HG02759 (cell line): ENCODE measurements around the gene ADORA1.

Source experiments
- ATAC-seq: cut with Tn5 transposase; IDR thresholded peaks from one replicate; pipeline ENCODE4 v1.9.1; 2021; ENCODE audit warnings: mild to moderate bottlenecking, moderate library complexity; ENCODE audit not compliant: unreplicated experiment

ADORA1 gene

DNA sequence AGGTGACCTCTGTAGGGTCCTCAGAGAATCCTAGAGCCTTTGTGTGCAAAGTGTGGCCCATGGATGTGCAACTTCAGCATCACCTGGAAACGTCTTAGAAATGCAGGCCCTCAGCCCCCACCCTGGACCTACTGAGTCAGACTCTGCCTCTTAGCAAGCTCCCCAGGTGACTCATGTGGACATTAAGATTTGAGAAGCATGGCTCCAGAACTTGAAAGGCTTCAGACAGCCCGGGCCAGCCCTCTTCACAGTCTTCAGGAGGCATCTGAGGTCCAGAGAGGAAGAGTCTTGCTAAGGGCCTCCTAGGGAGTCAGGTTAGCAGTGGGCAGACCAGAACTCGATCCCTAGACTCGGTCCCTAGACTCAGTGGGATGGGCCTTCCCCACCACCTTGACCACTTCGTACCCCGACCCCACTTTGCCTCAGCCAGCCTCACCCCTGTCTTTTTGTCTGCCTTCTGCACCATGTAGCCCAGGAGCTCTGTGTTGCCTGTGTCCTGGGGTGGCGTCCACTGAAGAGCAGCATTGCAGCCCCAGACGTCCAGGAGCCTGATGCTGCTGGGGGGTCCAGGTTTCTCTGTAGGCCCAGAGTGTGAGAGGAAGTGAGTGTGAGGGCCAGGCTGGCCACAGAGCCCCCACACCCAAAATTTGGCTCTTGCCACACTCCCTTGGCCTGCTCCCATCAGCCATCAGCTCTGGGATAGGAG is 43.3 kb downstream of the ADORA1 start:
- no peak for ATAC-seq

DNA sequence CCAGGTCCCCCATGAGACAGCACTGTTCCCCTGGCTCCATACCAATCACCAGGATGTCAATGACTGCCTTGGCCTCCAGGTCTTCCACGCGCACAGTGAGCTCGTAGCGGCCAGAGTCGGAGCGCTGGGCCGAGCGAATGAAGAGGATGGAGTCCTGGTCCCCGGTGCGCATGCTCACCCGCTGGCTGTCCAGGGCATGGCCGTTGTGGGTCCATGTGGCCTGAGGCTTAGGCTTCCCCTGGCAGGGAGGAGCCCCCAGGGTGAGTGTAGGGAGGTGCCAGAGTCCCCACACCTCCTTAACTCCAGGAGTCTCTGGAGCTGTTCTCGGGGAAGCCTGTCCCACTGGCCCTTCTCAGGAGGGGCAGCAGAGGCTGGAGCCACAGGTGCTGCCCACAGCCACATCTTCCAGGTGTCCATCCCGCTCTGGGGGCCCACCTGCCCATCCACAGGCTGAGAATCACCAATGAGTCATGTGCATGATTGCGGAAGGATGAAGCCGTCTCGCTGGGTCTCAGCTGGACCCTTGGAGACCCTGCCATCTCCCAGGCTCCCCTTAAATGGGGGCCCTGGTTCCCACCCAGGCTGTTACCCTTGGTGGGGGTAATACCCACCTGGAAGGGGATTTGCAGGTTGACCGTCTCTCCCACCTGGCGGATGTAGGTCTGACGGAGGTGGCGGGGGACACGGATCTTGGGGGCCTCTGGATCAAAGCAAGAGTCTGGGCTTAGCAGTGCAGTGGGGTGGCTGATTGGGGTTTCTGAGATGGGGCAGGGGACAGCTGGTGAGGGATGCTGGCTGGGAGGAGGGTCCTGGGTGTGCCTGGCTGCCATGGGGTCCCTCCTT is 44.0 kb downstream of the ADORA1 start:
- no peak for ATAC-seq

GRCh38 chr1:203172184-203173010 is 44.9 kb downstream of the ADORA1 start:
- ATAC-seq, result no peak

- ATAC-seq, result no peak
Measured at GRCh38 chr1:203173011-203173555, 45.6 kb downstream of the ADORA1 start.

DNA sequence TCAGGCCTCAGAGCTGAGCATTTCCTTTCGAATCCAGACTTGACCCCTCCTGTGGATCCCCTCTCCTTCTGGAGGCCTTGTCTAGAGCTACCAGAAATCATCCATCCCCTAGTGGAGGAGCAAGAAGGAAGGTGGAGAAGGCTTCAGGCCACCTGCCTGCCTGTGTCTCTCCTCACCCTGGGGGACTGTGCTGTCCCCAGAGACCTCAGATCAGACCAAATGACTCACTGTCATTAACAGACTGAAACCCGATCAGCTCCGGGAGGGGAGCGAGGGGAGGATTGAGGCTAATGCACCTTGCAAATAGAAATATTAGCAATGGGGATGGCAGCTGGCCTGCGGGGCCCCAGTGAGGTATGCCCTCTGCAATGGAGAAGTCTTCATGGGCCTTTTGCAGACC is 46.0 kb downstream of the ADORA1 start:
- ATAC-seq, result peak; percentile 87

DNA sequence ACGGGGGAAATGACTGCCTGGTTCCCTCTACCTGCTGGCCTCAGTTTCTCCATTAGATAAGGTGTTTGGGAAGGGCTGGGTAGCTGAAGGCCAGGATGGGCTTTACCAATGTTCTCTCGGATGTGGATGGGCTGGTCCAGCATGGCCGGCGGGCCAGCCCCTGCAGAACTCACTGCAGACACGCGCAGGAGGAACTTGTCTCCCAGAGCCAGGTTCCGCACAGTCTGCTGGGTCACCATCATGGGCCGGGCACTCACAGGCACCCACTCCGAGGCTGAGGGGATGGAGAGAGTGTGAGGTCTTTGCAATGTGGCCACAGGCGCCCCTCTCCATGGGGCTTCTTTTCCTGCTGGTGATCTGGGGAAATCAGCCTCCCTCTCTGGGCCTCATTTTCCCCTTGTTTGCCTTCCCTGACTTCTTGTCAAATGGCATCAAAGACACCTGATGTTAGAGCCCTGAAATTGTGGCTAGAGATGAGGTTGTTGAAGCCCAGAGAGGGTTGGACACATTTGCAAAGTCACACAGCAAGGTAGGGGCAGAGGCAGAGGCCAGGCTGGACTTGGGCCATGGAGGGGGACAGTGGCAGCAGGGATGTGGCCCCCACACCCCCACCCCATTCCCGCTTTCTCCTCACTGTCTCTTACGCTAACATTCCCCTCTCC is 46.9 kb downstream of the ADORA1 start:
- no peak for ATAC-seq

GRCh38 chr1:203175237-203175826 is 47.8 kb downstream of the ADORA1 start, which contains the start of gene MYBPH:
TSS of gene MYBPH (minus strand) at chr1:203175826. CDS start at chr1:203175755, 71 bp downstream.
- no peak for ATAC-seq

- no peak for ATAC-seq
Measured at GRCh38 chr1:203175827-203176241, 48.3 kb downstream of the ADORA1 start.

DNA sequence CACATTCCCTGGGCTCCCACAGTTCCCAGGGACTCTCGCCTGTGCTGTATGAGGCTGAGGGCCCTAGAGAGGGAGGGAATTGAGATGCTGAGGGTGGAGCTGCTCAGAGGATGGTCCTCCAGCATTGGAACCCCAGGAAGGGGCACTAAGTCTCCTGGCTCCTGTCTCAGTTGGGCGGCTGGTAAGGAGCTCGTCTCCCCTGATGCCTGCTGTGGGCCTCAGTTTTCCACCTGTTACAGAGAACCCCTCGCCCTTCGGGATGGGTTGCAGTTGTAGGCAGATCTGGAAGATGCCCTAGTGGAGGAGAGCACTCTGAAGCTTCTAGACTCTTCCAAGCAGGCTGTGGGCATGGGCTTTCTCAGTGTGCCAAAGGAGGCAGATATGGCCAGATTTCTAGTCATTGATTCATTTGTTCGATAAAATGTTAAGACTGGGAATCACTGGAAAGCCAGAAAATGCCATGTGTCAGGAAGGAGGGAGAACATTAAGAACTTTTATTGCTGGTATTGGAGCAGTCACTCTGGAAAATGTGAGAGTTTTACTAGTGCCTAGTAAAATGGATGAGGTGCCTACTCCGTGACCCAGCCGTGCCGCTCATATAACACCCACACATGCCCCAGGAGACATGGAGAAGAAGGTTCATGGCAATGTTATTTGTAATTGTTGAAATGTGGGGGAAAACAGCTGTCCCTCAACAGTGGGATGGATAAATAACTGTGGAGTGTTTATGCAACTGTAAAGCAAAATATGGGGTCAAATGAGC is 48.9 kb downstream of the ADORA1 start:
- no peak for ATAC-seq

DNA sequence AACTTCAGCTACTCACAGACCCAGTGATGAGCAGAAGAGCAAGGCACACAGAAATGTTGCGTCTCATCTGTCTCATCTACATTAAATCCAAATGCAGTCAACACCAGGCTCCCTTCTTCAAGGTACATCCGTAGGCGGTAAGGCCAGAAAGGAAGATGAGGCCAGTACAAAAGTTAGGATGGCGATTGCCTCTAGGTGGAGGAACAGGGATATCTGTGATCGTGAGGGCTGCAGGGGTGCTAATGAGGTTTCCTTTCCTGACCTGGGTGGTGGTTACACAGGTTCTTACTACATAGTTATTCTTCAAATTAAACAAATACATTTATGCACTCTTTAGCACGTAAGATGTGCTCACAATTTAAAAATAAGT is 49.5 kb downstream of the ADORA1 start:
- no peak for ATAC-seq

GRCh38 chr1:203177470-203178039 is 50.0 kb downstream of the ADORA1 start:
- ATAC-seq, result no peak

- ATAC-seq, result no peak
Measured at GRCh38 chr1:203178083-203178482, 50.6 kb downstream of the ADORA1 start.

DNA sequence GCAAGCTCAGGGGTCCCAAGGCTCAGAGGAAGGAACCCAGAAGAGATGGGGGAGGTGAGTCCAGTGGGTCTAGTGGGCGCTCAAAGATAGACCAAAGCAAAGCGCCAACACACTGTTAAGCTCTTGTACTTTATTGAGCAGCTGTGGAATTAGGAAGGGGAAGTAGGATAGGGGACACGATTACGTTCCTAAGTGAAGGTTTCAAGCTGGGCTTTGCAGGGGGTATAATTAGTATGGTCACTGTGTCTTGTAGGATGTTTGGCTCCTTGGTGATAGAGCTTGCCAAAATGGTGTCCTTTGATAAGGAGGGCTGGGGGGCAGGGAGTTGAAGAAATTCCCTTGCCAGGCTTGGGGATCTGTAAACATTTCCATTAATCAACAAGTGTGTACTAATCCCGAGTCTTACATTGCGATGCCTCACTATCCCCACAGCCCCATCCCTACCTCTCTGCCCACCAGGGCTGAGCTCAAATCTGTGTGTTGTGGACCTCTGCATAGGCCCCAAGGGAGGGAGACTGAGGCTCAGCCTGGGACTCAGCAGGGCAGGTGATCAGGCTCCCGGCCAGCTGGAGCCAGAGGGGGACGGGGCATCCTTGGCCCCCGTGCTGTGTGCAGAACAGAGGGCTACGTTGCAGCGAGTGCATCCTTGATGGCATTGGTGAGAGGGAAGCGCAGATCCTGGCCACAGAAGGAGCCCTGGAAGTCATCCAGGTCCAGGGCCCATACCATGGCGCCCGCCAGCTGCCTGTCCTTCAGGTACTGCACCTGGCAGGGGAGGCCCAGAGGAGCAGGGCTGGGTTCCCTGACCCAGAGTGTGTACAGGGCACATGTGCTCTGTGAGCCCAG is 51.5 kb downstream of the ADORA1 start:
- ATAC-seq, result no peak

DNA sequence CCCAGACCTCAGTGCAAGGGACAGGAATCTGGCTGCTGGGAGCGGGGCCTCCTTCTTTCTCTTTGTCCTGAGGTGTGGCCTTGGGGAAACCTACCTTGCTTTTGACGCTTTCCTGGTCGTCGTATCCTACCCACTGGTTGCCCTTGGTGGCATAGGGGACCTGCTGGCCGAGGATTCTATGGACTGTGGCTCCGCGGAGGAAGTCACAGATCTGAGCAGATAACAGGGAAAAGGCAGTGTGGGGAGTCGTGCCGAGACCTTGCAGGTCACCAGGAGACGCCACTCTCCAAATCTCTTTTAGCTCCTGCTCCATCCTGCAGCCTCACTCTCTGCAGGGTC is 52.1 kb downstream of the ADORA1 start:
- ATAC-seq, result no peak

DNA sequence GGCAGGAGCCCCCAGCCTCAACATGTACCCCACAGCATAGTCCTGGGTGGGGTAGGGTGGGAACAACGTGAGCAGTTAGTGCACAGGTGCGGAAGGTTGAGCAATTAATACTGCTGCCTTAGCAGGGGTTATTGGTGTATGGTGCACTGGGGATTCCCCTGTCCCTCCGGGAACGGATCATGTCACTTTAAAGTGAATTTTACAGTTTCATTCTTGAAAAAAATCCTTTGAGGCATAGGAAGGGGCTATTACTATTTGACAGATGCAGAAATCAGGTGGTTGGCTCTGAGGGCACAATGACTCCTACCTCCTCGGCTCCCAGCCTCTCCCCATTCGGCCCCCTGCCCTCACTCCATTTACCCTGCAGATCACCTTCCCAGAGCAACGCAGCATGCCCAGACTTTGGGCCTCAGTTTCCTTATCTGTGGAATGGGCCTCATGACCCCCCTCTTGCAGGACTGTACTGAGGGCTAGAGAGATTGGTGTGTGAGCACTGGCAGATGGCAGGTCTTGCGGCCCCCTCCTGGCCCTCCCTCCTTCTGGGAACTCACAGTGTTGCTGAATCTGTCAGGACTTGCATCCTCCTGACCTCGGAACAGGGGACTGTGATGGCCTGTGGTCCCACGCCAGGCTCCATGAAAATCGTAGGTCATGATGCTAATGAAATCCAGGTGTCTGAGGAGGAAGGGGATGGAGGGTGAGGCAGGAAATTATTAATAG is 53.2 kb downstream of the ADORA1 start:
- no peak for ATAC-seq

DNA sequence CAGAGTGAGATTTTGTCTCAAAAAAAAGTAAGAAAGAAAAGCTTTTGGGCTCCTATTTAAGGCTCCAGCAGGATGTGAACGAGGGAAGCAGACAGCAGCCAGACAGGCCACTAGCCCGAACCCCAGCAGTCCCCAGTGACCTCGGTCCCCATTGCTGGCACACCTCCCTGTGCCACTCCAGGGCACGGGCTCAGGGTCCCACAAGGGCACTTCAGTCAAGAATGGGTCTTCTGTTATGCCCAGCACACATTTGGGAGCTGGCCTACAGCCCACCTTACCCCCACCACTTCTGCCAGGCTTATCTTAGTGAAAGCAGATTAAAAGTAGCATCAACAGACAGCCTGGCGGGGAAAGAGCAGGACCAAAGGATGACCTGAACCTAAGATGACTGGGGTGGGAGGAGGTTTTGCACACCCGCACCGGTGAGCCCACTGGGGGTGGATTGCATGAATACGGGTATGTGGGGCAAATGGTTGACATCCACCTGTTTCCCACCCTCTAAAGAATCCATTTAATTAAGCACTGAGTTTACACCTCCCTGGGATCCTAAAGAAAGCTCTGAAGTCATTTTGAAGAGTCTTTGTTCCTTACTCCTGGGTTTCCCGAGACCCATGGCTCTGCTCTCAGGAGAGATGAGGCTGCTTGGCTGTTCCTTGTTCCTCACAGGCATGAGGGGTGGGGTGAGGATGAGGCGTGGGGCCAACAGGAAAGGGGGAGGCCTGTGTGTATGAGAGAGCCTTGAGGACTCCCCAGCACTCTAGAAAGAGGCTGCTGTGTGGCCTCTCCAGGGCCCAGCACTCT is 54.3 kb downstream of the ADORA1 start:
- ATAC-seq, result no peak
